GM23338 (cell line): ENCODE data around the gene CCDC149. TPM values are rescaled to one million over a fixed set of nuclear protein-coding genes. Genes with fewer than 3 reads are reported as not detected.

Experiments used
- EZH2 ChIP-seq: fragments of 200-600 bp; sonication (generic); IDR thresholded peaks from one replicate; pipeline ENCODE4 v1.8.0; 2017; ENCODE audit warnings: antibody characterized with exemption, mild to moderate bottlenecking, low read depth; ENCODE audit not compliant: unreplicated experiment
- JUNB ChIP-seq: IDR thresholded peaks from one replicate; pipeline ENCODE4 v1.6.1; 2016; ENCODE audit warnings: antibody characterized with exemption; ENCODE audit not compliant: unreplicated experiment
- NANOG ChIP-seq: IDR thresholded peaks from 2 replicates; pipeline ENCODE4 v1.6.1; 2016; ENCODE audit warnings: antibody characterized with exemption, borderline replicate concordance
- POLR2AphosphoS5 ChIP-seq: IDR thresholded peaks from 2 replicates; pipeline ENCODE4 v1.6.1; 2016; ENCODE audit warnings: antibody characterized with exemption, low read depth
- polyA plus RNA-seq: library from polyadenylated mRNA; unstranded; fragments of >200 nt; fragmentation: Nextera tagmentation; extraction: Ambion mirVana; gene quantifications from 2 replicates; pipeline ENCODE4 v1.2.1, GENCODE V29; 2016
- total RNA-seq: library from RNA; depleted of rRNA; stranded (reverse); fragments of >200 nt; shearing (Covaris generic); gene quantifications from 2 replicates; pipeline ENCODE4 v1.2.3, GENCODE V29; 2014
- TF ChIP-seq, protein P1 (sequence below): fragments of 250-450 bp; sonication (Bioruptor Pico); IDR thresholded peaks from 2 replicates; pipeline ENCODE4 v1.5.0; 2020; ENCODE audit warnings: mild to moderate bottlenecking, moderate library complexity
- TF ChIP-seq, protein P2 (sequence below): IDR thresholded peaks from 2 replicates; pipeline ENCODE4 v1.6.1; 2016; ENCODE audit warnings: antibody characterized with exemption
- TF ChIP-seq, protein P3 (sequence below), 2 experiments: fragments of 200-600 bp in 1 of 2; sonication (generic) in 1 of 2; conservative IDR thresholded peaks; 2 replicates each; pipeline versions ENCODE4 v1.5.1 to v1.6.1; 2016 to 2017; ENCODE audit warnings: antibody characterized with exemption in 2 of 2, low read depth in 2 of 2, mild to moderate bottlenecking in 2 of 2, moderate library complexity in 1 of 2

Gene CCDC149
- total and polyA plus RNA-seq, 2 experiments from 2014 or later: 2.6 to 6.4 TPM

DNA sequence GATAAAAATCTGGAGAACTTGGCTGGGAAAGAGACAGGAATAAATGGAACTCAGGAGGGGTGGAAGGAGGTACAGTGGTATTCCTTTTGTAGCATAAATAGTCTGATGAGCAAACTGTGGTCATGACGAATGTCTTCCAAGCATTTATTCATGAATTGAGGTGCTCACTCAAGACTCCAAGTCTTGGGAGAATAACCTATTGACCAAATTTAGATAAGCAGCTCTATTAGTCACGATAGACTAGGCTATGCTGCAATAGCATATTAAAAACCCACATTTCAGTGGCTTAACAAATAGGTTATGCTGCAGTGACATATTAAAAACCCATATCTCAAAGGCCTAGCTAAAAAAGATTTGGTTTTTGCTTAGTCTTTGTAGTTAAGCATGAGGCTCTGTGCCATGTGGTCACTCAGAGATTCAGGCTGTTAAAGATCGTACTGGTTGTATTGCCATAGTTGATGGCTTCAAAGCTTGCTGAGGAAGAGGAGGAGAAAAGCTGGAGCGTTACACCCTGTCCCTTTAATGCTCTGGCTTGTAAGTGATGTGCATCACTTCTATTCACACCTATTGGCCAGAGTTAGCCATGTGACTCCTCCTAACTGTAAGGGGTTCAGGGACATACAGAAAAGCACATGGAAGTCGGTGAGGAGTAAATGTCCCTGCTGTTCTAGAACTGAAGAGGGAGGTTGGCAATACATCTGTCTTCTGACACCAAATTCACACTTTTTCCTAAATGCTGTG is 24.5 kb upstream of the CCDC149 start (continued):
- TF ChIP-seq, protein P1, sequence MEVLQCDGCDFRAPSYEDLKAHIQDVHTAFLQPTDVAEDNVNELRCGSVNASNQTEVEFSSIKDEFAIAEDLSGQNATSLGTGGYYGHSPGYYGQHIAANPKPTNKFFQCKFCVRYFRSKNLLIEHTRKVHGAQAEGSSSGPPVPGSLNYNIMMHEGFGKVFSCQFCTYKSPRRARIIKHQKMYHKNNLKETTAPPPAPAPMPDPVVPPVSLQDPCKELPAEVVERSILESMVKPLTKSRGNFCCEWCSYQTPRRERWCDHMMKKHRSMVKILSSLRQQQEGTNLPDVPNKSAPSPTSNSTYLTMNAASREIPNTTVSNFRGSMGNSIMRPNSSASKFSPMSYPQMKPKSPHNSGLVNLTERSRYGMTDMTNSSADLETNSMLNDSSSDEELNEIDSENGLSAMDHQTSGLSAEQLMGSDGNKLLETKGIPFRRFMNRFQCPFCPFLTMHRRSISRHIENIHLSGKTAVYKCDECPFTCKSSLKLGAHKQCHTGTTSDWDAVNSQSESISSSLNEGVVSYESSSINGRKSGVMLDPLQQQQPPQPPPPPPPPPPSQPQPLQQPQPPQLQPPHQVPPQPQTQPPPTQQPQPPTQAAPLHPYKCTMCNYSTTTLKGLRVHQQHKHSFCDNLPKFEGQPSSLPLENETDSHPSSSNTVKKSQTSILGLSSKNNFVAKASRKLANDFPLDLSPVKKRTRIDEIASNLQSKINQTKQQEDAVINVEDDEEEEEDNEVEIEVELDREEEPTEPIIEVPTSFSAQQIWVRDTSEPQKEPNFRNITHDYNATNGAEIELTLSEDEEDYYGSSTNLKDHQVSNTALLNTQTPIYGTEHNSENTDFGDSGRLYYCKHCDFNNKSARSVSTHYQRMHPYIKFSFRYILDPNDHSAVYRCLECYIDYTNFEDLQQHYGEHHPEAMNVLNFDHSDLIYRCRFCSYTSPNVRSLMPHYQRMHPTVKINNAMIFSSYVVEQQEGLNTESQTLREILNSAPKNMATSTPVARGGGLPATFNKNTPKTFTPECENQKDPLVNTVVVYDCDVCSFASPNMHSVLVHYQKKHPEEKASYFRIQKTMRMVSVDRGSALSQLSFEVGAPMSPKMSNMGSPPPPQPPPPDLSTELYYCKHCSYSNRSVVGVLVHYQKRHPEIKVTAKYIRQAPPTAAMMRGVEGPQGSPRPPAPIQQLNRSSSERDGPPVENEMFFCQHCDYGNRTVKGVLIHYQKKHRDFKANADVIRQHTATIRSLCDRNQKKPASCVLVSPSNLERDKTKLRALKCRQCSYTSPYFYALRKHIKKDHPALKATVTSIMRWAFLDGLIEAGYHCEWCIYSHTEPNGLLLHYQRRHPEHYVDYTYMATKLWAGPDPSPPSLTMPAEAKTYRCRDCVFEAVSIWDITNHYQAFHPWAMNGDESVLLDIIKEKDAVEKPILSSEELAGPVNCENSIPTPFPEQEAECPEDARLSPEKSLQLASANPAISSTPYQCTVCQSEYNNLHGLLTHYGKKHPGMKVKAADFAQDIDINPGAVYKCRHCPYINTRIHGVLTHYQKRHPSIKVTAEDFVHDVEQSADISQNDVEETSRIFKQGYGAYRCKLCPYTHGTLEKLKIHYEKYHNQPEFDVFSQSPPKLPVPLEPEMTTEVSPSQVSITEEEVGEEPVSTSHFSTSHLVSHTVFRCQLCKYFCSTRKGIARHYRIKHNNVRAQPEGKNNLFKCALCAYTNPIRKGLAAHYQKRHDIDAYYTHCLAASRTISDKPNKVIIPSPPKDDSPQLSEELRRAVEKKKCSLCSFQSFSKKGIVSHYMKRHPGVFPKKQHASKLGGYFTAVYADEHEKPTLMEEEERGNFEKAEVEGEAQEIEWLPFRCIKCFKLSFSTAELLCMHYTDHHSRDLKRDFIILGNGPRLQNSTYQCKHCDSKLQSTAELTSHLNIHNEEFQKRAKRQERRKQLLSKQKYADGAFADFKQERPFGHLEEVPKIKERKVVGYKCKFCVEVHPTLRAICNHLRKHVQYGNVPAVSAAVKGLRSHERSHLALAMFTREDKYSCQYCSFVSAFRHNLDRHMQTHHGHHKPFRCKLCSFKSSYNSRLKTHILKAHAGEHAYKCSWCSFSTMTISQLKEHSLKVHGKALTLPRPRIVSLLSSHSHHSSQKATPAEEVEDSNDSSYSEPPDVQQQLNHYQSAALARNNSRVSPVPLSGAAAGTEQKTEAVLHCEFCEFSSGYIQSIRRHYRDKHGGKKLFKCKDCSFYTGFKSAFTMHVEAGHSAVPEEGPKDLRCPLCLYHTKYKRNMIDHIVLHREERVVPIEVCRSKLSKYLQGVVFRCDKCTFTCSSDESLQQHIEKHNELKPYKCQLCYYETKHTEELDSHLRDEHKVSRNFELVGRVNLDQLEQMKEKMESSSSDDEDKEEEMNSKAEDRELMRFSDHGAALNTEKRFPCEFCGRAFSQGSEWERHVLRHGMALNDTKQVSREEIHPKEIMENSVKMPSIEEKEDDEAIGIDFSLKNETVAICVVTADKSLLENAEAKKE (CRISPR knock-in tag): no peak
- TF ChIP-seq EZH2 (no peak), POLR2AphosphoS5 (no peak), JUNB (no peak), NANOG (no peak)
- TF ChIP-seq, protein P2, sequence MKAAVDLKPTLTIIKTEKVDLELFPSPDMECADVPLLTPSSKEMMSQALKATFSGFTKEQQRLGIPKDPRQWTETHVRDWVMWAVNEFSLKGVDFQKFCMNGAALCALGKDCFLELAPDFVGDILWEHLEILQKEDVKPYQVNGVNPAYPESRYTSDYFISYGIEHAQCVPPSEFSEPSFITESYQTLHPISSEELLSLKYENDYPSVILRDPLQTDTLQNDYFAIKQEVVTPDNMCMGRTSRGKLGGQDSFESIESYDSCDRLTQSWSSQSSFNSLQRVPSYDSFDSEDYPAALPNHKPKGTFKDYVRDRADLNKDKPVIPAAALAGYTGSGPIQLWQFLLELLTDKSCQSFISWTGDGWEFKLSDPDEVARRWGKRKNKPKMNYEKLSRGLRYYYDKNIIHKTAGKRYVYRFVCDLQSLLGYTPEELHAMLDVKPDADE: no peak
- TF ChIP-seq, protein P3, sequence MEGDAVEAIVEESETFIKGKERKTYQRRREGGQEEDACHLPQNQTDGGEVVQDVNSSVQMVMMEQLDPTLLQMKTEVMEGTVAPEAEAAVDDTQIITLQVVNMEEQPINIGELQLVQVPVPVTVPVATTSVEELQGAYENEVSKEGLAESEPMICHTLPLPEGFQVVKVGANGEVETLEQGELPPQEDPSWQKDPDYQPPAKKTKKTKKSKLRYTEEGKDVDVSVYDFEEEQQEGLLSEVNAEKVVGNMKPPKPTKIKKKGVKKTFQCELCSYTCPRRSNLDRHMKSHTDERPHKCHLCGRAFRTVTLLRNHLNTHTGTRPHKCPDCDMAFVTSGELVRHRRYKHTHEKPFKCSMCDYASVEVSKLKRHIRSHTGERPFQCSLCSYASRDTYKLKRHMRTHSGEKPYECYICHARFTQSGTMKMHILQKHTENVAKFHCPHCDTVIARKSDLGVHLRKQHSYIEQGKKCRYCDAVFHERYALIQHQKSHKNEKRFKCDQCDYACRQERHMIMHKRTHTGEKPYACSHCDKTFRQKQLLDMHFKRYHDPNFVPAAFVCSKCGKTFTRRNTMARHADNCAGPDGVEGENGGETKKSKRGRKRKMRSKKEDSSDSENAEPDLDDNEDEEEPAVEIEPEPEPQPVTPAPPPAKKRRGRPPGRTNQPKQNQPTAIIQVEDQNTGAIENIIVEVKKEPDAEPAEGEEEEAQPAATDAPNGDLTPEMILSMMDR (conservative IDR thresholded peaks at IDR 0.05; ENCODE audit: low read depth in 2 of 2): no peak
